ENCODE measurements around the gene HEPH.

Gene HEPH

GRCh38 chrX:66144258-66144657 lies 19.8 kb upstream of the HEPH start:
- Histone ChIP-seq H3K4me1 (ENCODE audit: insufficient read depth, insufficient read length) (no peaks in the 10 kb centered on the region), H3K4me3 (ENCODE audit: insufficient read length, low read depth) (no peak overlapping the region), H3K9ac (ENCODE audit: insufficient read length, low read depth) (no peak overlapping the region), H3K27me3 (ENCODE audit: insufficient read depth, insufficient read length) (no peaks in the 10 kb centered on the region), H3K9me3 (ENCODE audit: insufficient read depth, low read length) (no peaks in the 10 kb centered on the region), H3K36me3 (ENCODE audit: insufficient read depth, insufficient read length, low read length) (no peaks in the 10 kb centered on the region)
- no peak for TF ChIP-seq ZNF274 (IDR thresholded peaks at IDR 0.05; ENCODE audit: low read depth, low read length)
- no peak for TF ChIP-seq YY1 (IDR thresholded peaks at IDR 0.05; ENCODE audit: insufficient read depth, insufficient read length)
- TF ChIP-seq SUZ12 (IDR thresholded peaks at IDR 0.05; ENCODE audit: extremely low read depth, insufficient read depth, insufficient read length) = no peak
- no peak for DNase-seq (ENCODE audit: low read depth, low spot score)

- TF ChIP-seq SUZ12 (IDR thresholded peaks at IDR 0.05; ENCODE audit: extremely low read depth, insufficient read depth, insufficient read length) (no peak), YY1 (IDR thresholded peaks at IDR 0.05; ENCODE audit: insufficient read depth, insufficient read length) (no peak)
- H3K4me3 ChIP-seq (ENCODE audit: insufficient read length, low read depth) = no peak overlapping the region
- no peaks in the 10 kb centered on the region for H3K9me3 ChIP-seq (ENCODE audit: insufficient read depth, low read length)
- DNase-seq (ENCODE audit: low read depth, low spot score) = no peak
- no peaks in the 10 kb centered on the region for H3K4me1 ChIP-seq (ENCODE audit: insufficient read depth, insufficient read length)
- no peaks in the 10 kb centered on the region for H3K27me3 ChIP-seq (ENCODE audit: insufficient read depth, insufficient read length)
- no peaks in the 10 kb centered on the region for H3K36me3 ChIP-seq (ENCODE audit: insufficient read depth, insufficient read length, low read length)
- H3K9ac ChIP-seq (ENCODE audit: insufficient read length, low read depth) = no peak overlapping the region
These were observed 14.5 kb upstream of the HEPH start for GRCh38 chrX:66149519-66149918.

DNA sequence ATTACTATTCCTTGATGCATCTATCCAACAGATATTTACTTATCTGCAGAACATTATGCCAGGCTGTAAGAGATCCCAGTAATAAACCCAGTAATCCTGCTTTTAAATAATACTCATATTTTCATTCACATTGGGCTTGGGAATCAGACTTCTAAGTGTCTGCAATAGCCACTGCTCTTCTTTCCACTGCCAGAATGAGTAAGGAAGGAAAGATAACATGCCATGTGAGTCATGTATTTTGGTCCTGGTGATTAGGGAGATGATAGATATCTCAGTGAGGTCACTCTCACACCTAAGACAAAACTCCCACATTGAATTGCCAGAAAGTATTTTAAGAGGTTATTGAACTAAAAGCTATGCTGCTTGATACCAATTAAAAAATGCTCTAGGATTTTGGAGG lies 13.9 kb upstream of the HEPH start:
- no peaks in the 10 kb centered on the region for H3K27me3 ChIP-seq (ENCODE audit: insufficient read depth, insufficient read length)
- TF ChIP-seq ZNF274 (IDR thresholded peaks at IDR 0.05; ENCODE audit: low read depth, low read length) (no peak), YY1 (IDR thresholded peaks at IDR 0.05; ENCODE audit: insufficient read depth, insufficient read length) (no peak), SUZ12 (IDR thresholded peaks at IDR 0.05; ENCODE audit: extremely low read depth, insufficient read depth, insufficient read length) (no peak)
- no peaks in the 10 kb centered on the region for H3K4me1 ChIP-seq (ENCODE audit: insufficient read depth, insufficient read length)
- no peaks in the 10 kb centered on the region for H3K9me3 ChIP-seq (ENCODE audit: insufficient read depth, low read length)
- H3K36me3 ChIP-seq (ENCODE audit: insufficient read depth, insufficient read length, low read length) = no peaks in the 10 kb centered on the region
- H3K4me3 ChIP-seq (ENCODE audit: insufficient read length, low read depth) = no peak overlapping the region
- no peak overlapping the region for H3K9ac ChIP-seq (ENCODE audit: insufficient read length, low read depth)
- DNase-seq (ENCODE audit: low read depth, low spot score) = no peak

DNA sequence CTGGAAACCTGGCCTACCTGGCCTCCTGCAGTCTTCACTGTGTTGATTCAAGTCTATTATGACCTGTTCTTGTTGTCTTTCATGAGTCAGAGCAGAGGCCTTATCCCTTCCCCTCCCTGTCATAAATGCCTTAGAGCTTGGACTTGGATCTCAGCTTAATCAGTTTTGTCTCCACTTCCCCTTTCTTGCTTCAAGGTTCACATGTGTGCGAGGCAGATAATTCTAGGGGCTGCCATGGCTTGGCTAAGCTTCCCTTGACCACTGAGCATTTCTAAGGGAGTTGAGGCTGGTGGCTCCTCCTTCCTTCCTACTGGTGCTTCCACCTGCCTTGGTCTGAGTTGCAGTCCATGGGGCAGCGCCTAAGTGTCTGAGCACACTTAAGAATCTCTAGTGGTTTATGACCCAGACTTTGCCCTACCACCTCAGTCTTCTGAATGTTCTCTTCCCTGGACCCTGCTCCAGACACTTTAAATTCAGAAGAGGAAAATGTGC lies 1.7 kb upstream of the HEPH start:
- H3K27me3 ChIP-seq (ENCODE audit: insufficient read depth, insufficient read length) = no peaks in the 10 kb centered on the region
- no peaks in the 10 kb centered on the region for H3K4me1 ChIP-seq (ENCODE audit: insufficient read depth, insufficient read length)
- H3K36me3 ChIP-seq (ENCODE audit: insufficient read depth, insufficient read length, low read length) = no peaks in the 10 kb centered on the region
- TF ChIP-seq SUZ12 (IDR thresholded peaks at IDR 0.05; ENCODE audit: extremely low read depth, insufficient read depth, insufficient read length) = no peak
- no peak for TF ChIP-seq YY1 (IDR thresholded peaks at IDR 0.05; ENCODE audit: insufficient read depth, insufficient read length)
- no peak for TF ChIP-seq ZNF274 (IDR thresholded peaks at IDR 0.05; ENCODE audit: low read depth, low read length)
- H3K9me3 ChIP-seq (ENCODE audit: insufficient read depth, low read length) = no peaks in the 10 kb centered on the region
- no peak overlapping the region for H3K9ac ChIP-seq (ENCODE audit: insufficient read length, low read depth)
- no peak overlapping the region for H3K4me3 ChIP-seq (ENCODE audit: insufficient read length, low read depth)
- DNase-seq (ENCODE audit: low read depth, low spot score) = no peak

DNA sequence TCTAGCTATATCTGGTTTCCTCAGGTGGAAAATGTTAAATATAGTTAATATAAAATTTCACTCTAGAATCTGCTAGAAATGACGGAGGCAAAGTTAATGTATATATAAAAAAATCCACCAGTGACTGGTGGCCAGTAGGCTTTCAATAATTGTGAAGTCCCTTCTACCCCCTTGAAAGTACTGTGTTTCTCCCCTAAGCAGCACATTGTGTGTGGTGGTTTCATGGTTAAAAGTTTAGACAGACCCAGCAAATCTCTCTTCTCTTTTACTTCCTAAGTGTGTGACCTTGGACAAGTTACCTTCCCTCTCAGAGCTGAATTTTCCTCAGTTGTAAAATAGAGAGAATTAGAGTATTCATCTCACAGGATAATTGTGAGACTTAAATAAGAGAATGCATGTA lies 600 bp upstream of the HEPH start:
- Histone ChIP-seq H3K4me3 (ENCODE audit: insufficient read length, low read depth) (no peak overlapping the region), H3K9ac (ENCODE audit: insufficient read length, low read depth) (no peak overlapping the region), H3K9me3 (ENCODE audit: insufficient read depth, low read length) (no peaks in the 10 kb centered on the region), H3K4me1 (ENCODE audit: insufficient read depth, insufficient read length) (no peaks in the 10 kb centered on the region), H3K27me3 (ENCODE audit: insufficient read depth, insufficient read length) (no peaks in the 10 kb centered on the region), H3K36me3 (ENCODE audit: insufficient read depth, insufficient read length, low read length) (peaks cover 4% of the 10 kb centered on the region)
- DNase-seq (ENCODE audit: low read depth, low spot score) = no peak
- TF ChIP-seq ZNF274 (IDR thresholded peaks at IDR 0.05; ENCODE audit: low read depth, low read length) (no peak), YY1 (IDR thresholded peaks at IDR 0.05; ENCODE audit: insufficient read depth, insufficient read length) (no peak), SUZ12 (IDR thresholded peaks at IDR 0.05; ENCODE audit: extremely low read depth, insufficient read depth, insufficient read length) (no peak)

DNA sequence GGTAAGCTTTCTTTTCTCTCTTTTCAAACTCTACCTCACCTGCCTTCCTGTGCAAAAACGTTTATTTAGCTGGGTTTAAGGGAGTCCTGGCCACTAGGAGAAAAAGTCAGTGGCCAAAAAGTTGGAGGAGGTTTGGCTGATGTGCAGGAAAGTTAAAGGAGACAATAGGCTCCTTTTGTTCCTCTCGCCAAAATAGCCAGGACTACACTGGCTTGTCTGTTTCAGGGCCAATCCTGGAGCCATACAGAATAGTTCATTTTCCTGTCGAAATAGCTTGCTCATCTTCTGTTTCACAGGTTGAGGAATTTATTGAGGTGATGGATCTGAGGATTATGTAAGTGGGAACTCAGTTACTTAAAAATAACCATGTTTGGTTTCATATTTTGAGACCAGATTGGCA lies 423 bp downstream of the HEPH start:
- TF ChIP-seq SUZ12 (IDR thresholded peaks at IDR 0.05; ENCODE audit: extremely low read depth, insufficient read depth, insufficient read length) (no peak), ZNF274 (IDR thresholded peaks at IDR 0.05; ENCODE audit: low read depth, low read length) (no peak), YY1 (IDR thresholded peaks at IDR 0.05; ENCODE audit: insufficient read depth, insufficient read length) (no peak)
- Histone ChIP-seq H3K36me3 (ENCODE audit: insufficient read depth, insufficient read length, low read length) (peaks cover 4% of the 10 kb centered on the region), H3K4me3 (ENCODE audit: insufficient read length, low read depth) (peak overlapping the region; percentile 59), H3K9me3 (ENCODE audit: insufficient read depth, low read length) (no peaks in the 10 kb centered on the region), H3K27me3 (ENCODE audit: insufficient read depth, insufficient read length) (no peaks in the 10 kb centered on the region), H3K4me1 (ENCODE audit: insufficient read depth, insufficient read length) (no peaks in the 10 kb centered on the region), H3K9ac (ENCODE audit: insufficient read length, low read depth) (peak overlapping the region; percentile 71)
- no peak for DNase-seq (ENCODE audit: low read depth, low spot score)

DNA sequence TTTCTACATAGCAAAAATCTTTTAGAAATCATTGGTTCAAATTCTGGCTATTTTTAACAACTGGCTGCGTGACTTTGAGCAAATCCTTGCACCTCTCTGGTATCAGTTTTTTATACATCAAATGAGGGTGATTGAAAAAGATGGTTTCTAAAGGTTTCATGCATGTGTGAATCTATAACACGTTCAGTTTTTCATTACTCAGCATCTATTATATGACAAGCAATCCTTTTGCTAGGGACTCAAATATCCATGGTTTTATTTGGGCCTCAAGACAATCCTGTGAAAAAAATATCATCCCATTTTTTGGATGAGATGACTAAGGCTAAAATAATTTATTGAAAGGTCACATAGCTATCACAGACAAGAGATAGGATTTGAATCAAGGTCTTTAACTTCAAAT lies 884 bp downstream of the HEPH start:
- H3K4me3 ChIP-seq (ENCODE audit: insufficient read length, low read depth) = peak overlapping the region; percentile 59
- no peaks in the 10 kb centered on the region for H3K27me3 ChIP-seq (ENCODE audit: insufficient read depth, insufficient read length)
- no peaks in the 10 kb centered on the region for H3K9me3 ChIP-seq (ENCODE audit: insufficient read depth, low read length)
- TF ChIP-seq ZNF274 (IDR thresholded peaks at IDR 0.05; ENCODE audit: low read depth, low read length) = no peak
- no peak for TF ChIP-seq YY1 (IDR thresholded peaks at IDR 0.05; ENCODE audit: insufficient read depth, insufficient read length)
- TF ChIP-seq SUZ12 (IDR thresholded peaks at IDR 0.05; ENCODE audit: extremely low read depth, insufficient read depth, insufficient read length) = no peak
- peaks cover 4% of the 10 kb centered on the region for H3K36me3 ChIP-seq (ENCODE audit: insufficient read depth, insufficient read length, low read length)
- no peak overlapping the region for H3K9ac ChIP-seq (ENCODE audit: insufficient read length, low read depth)
- no peak for DNase-seq (ENCODE audit: low read depth, low spot score)
- H3K4me1 ChIP-seq (ENCODE audit: insufficient read depth, insufficient read length) = no peaks in the 10 kb centered on the region
